ENCODE data around the gene TMEM212.

TMEM212 gene

GRCh38 chr3:171832989-171833388, 10.2 kb upstream of the TMEM212 start:
- H3K27ac ChIP-seq (ENCODE audit: low read depth, low read length), result no peak overlapping the region
- no peaks in the 10 kb centered on the region for H3K27me3 ChIP-seq (ENCODE audit: control insufficient read depth in 1 of 2, insufficient read depth in 2 of 2, low read length in 2 of 2)
- no peak overlapping the region for H3K4me3 ChIP-seq (ENCODE audit: low read depth in 1 of 2, low read length in 2 of 2)
- no peak overlapping the region for H3K9ac ChIP-seq (ENCODE audit: low read depth in 1 of 2, low read length in 2 of 2)
- H3K36me3 ChIP-seq (ENCODE audit: control insufficient read depth in 1 of 2, insufficient read depth in 2 of 2, low read length in 2 of 2), result no peaks in the 10 kb centered on the region
- peaks cover 6 to 18% of the 10 kb centered on the region in 2 donors for H3K4me1 ChIP-seq (ENCODE audit: control insufficient read depth in 1 of 2, insufficient read depth in 2 of 2, low read length in 2 of 2)
- no peaks in the 10 kb centered on the region for H3K9me3 ChIP-seq (ENCODE audit: control insufficient read depth in 1 of 2, low read length in 2 of 2)

- no peaks in the 10 kb centered on the region for H3K9me3 ChIP-seq (ENCODE audit: control insufficient read depth in 1 of 2, low read length in 2 of 2)
- no peaks in the 10 kb centered on the region for H3K27me3 ChIP-seq (ENCODE audit: control insufficient read depth in 1 of 2, insufficient read depth in 2 of 2, low read length in 2 of 2)
- H3K36me3 ChIP-seq (ENCODE audit: control insufficient read depth in 1 of 2, insufficient read depth in 2 of 2, low read length in 2 of 2), result no peaks in the 10 kb centered on the region
- peaks cover 8 to 22% of the 10 kb centered on the region in 2 donors for H3K4me1 ChIP-seq (ENCODE audit: control insufficient read depth in 1 of 2, insufficient read depth in 2 of 2, low read length in 2 of 2)
- H3K9ac ChIP-seq (ENCODE audit: low read depth in 1 of 2, low read length in 2 of 2), result no peak overlapping the region
- no peak overlapping the region for H3K4me3 ChIP-seq (ENCODE audit: low read depth in 1 of 2, low read length in 2 of 2)
- no peak overlapping the region for H3K27ac ChIP-seq (ENCODE audit: low read depth, low read length)
Measured at GRCh38 chr3:171833789-171834460, 9.2 kb upstream of the TMEM212 start.

- Histone ChIP-seq H3K27ac (ENCODE audit: low read depth, low read length) (no peak overlapping the region), H3K4me1 (ENCODE audit: control insufficient read depth in 1 of 2, insufficient read depth in 2 of 2, low read length in 2 of 2) (peaks cover 7 to 19% of the 10 kb centered on the region in 2 donors), H3K9me3 (ENCODE audit: control insufficient read depth in 1 of 2, low read length in 2 of 2) (no peaks in the 10 kb centered on the region), H3K4me3 (ENCODE audit: low read depth in 1 of 2, low read length in 2 of 2) (no peak overlapping the region), H3K36me3 (ENCODE audit: control insufficient read depth in 1 of 2, insufficient read depth in 2 of 2, low read length in 2 of 2) (no peaks in the 10 kb centered on the region), H3K27me3 (ENCODE audit: control insufficient read depth in 1 of 2, insufficient read depth in 2 of 2, low read length in 2 of 2) (no peaks in the 10 kb centered on the region), H3K9ac (ENCODE audit: low read depth in 1 of 2, low read length in 2 of 2) (no peak overlapping the region)
Measured at GRCh38 chr3:171834461-171834801, 8.7 kb upstream of the TMEM212 start.

GRCh38 chr3:171835116-171835515, 8.0 kb upstream of the TMEM212 start:
- no peak overlapping the region for H3K27ac ChIP-seq (ENCODE audit: low read depth, low read length)
- no peak overlapping the region for H3K9ac ChIP-seq (ENCODE audit: low read depth in 1 of 2, low read length in 2 of 2)
- no peaks in the 10 kb centered on the region for H3K36me3 ChIP-seq (ENCODE audit: control insufficient read depth in 1 of 2, insufficient read depth in 2 of 2, low read length in 2 of 2)

GRCh38 chr3:171835613-171836012, 7.5 kb upstream of the TMEM212 start:
- no peak overlapping the region for H3K27ac ChIP-seq (ENCODE audit: low read depth, low read length)
- no peak overlapping the region for H3K9ac ChIP-seq (ENCODE audit: low read depth in 1 of 2, low read length in 2 of 2)
- no peaks in the 10 kb centered on the region for H3K27me3 ChIP-seq (ENCODE audit: control insufficient read depth in 1 of 2, insufficient read depth in 2 of 2, low read length in 2 of 2)
- no peak overlapping the region for H3K4me3 ChIP-seq (ENCODE audit: low read depth in 1 of 2, low read length in 2 of 2)
- H3K9me3 ChIP-seq (ENCODE audit: control insufficient read depth in 1 of 2, low read length in 2 of 2), result no peaks in the 10 kb centered on the region
- H3K4me1 ChIP-seq (ENCODE audit: control insufficient read depth in 1 of 2, insufficient read depth in 2 of 2, low read length in 2 of 2), result peaks cover 2 to 16% of the 10 kb centered on the region in 2 donors
- H3K36me3 ChIP-seq (ENCODE audit: control insufficient read depth in 1 of 2, insufficient read depth in 2 of 2, low read length in 2 of 2), result no peaks in the 10 kb centered on the region

More at GRCh38 chr3:171835116-171835515, 8.0 kb upstream of the TMEM212 start:
- Histone ChIP-seq H3K4me1 (ENCODE audit: control insufficient read depth in 1 of 2, insufficient read depth in 2 of 2, low read length in 2 of 2) (peaks cover 2 to 16% of the 10 kb centered on the region in 2 donors), H3K27me3 (ENCODE audit: control insufficient read depth in 1 of 2, insufficient read depth in 2 of 2, low read length in 2 of 2) (no peaks in the 10 kb centered on the region), H3K9me3 (ENCODE audit: control insufficient read depth in 1 of 2, low read length in 2 of 2) (no peaks in the 10 kb centered on the region), H3K4me3 (ENCODE audit: low read depth in 1 of 2, low read length in 2 of 2) (no peak overlapping the region)

GRCh38 chr3:171836855-171837254, 6.3 kb upstream of the TMEM212 start:
- Histone ChIP-seq H3K9me3 (ENCODE audit: control insufficient read depth in 1 of 2, low read length in 2 of 2) (no peaks in the 10 kb centered on the region), H3K9ac (ENCODE audit: low read depth in 1 of 2, low read length in 2 of 2) (no peak overlapping the region), H3K4me3 (ENCODE audit: low read depth in 1 of 2, low read length in 2 of 2) (no peak overlapping the region), H3K4me1 (ENCODE audit: control insufficient read depth in 1 of 2, insufficient read depth in 2 of 2, low read length in 2 of 2) (peaks cover 2 to 21% of the 10 kb centered on the region in 2 donors), H3K36me3 (ENCODE audit: control insufficient read depth in 1 of 2, insufficient read depth in 2 of 2, low read length in 2 of 2) (no peaks in the 10 kb centered on the region), H3K27me3 (ENCODE audit: control insufficient read depth in 1 of 2, insufficient read depth in 2 of 2, low read length in 2 of 2) (no peaks in the 10 kb centered on the region), H3K27ac (ENCODE audit: low read depth, low read length) (no peak overlapping the region)

GRCh38 chr3:171837698-171838097, 5.5 kb upstream of the TMEM212 start:
- H3K36me3 ChIP-seq (ENCODE audit: control insufficient read depth in 1 of 2, insufficient read depth in 2 of 2, low read length in 2 of 2), result no peaks in the 10 kb centered on the region
- H3K27me3 ChIP-seq (ENCODE audit: control insufficient read depth in 1 of 2, insufficient read depth in 2 of 2, low read length in 2 of 2), result no peaks in the 10 kb centered on the region
- H3K4me1 ChIP-seq (ENCODE audit: control insufficient read depth in 1 of 2, insufficient read depth in 2 of 2, low read length in 2 of 2), result peaks cover 2 to 21% of the 10 kb centered on the region in 2 donors
- no peak overlapping the region for H3K27ac ChIP-seq (ENCODE audit: low read depth, low read length)
- no peak overlapping the region for H3K4me3 ChIP-seq (ENCODE audit: low read depth in 1 of 2, low read length in 2 of 2)
- no peak overlapping the region for H3K9ac ChIP-seq (ENCODE audit: low read depth in 1 of 2, low read length in 2 of 2)
- H3K9me3 ChIP-seq (ENCODE audit: control insufficient read depth in 1 of 2, low read length in 2 of 2), result no peaks in the 10 kb centered on the region

GRCh38 chr3:171838218-171838720, 4.9 kb upstream of the TMEM212 start:
- H3K4me1 ChIP-seq (ENCODE audit: control insufficient read depth in 1 of 2, insufficient read depth in 2 of 2, low read length in 2 of 2), result peaks cover 2 to 21% of the 10 kb centered on the region in 2 donors
- no peak overlapping the region for H3K9ac ChIP-seq (ENCODE audit: low read depth in 1 of 2, low read length in 2 of 2)
- H3K27ac ChIP-seq (ENCODE audit: low read depth, low read length), result peak overlapping the region; percentile 39
- no peaks in the 10 kb centered on the region for H3K36me3 ChIP-seq (ENCODE audit: control insufficient read depth in 1 of 2, insufficient read depth in 2 of 2, low read length in 2 of 2)
- no peaks in the 10 kb centered on the region for H3K9me3 ChIP-seq (ENCODE audit: control insufficient read depth in 1 of 2, low read length in 2 of 2)
- H3K27me3 ChIP-seq (ENCODE audit: control insufficient read depth in 1 of 2, insufficient read depth in 2 of 2, low read length in 2 of 2), result no peaks in the 10 kb centered on the region
- H3K4me3 ChIP-seq (ENCODE audit: low read depth in 1 of 2, low read length in 2 of 2), result no peak overlapping the region

GRCh38 chr3:171839270-171839669, 3.9 kb upstream of the TMEM212 start:
- no peak overlapping the region for H3K9ac ChIP-seq (ENCODE audit: low read depth in 1 of 2, low read length in 2 of 2)
- H3K9me3 ChIP-seq (ENCODE audit: control insufficient read depth in 1 of 2, low read length in 2 of 2), result no peaks in the 10 kb centered on the region
- no peak overlapping the region for H3K27ac ChIP-seq (ENCODE audit: low read depth, low read length)
- no peaks in the 10 kb centered on the region for H3K36me3 ChIP-seq (ENCODE audit: control insufficient read depth in 1 of 2, insufficient read depth in 2 of 2, low read length in 2 of 2)
- H3K4me1 ChIP-seq (ENCODE audit: control insufficient read depth in 1 of 2, insufficient read depth in 2 of 2, low read length in 2 of 2), result peaks cover 2 to 16% of the 10 kb centered on the region in 2 donors
- no peak overlapping the region for H3K4me3 ChIP-seq (ENCODE audit: low read depth in 1 of 2, low read length in 2 of 2)
- no peaks in the 10 kb centered on the region for H3K27me3 ChIP-seq (ENCODE audit: control insufficient read depth in 1 of 2, insufficient read depth in 2 of 2, low read length in 2 of 2)

GRCh38 chr3:171840445-171840810, 2.7 kb upstream of the TMEM212 start:
- Histone ChIP-seq H3K36me3 (ENCODE audit: control insufficient read depth in 1 of 2, insufficient read depth in 2 of 2, low read length in 2 of 2) (no peaks in the 10 kb centered on the region), H3K9me3 (ENCODE audit: control insufficient read depth in 1 of 2, low read length in 2 of 2) (no peaks in the 10 kb centered on the region), H3K27me3 (ENCODE audit: control insufficient read depth in 1 of 2, insufficient read depth in 2 of 2, low read length in 2 of 2) (no peaks in the 10 kb centered on the region), H3K4me1 (ENCODE audit: control insufficient read depth in 1 of 2, insufficient read depth in 2 of 2, low read length in 2 of 2) (peaks cover 2 to 13% of the 10 kb centered on the region in 2 donors), H3K4me3 (ENCODE audit: low read depth in 1 of 2, low read length in 2 of 2) (no peak overlapping the region), H3K9ac (ENCODE audit: low read depth in 1 of 2, low read length in 2 of 2) (no peak overlapping the region), H3K27ac (ENCODE audit: low read depth, low read length) (no peak overlapping the region)
